Mononuclear cell (primary cell): ENCODE data around the gene NTRK3. TPM values are rescaled to one million over a fixed set of nuclear protein-coding genes. Genes with fewer than 3 reads are reported as not detected.

ENCODE experiments used
- H3K27me3 ChIP-seq: 2 replicates; pipeline ENCODE4 v1.6.0; 2011; ENCODE audit warnings: low read length, control low read depth; ENCODE audit not compliant: insufficient read depth
- H3K4me1 ChIP-seq: 2 replicates; pipeline ENCODE4 v1.5.1; 2011; ENCODE audit warnings: mild to moderate bottlenecking, low read length, control low read depth; ENCODE audit not compliant: insufficient read depth
- H3K4me3 ChIP-seq: 2 replicates; pipeline ENCODE4 v1.5.1; 2011; ENCODE audit warnings: mild to moderate bottlenecking, low read length, moderate library complexity
- H3K9me3 ChIP-seq: 2 replicates; pipeline ENCODE4 v1.5.1; 2011; ENCODE audit warnings: low read depth, mild to moderate bottlenecking, control low read depth, low read length
- total RNA-seq: library from RNA; depleted of rRNA; stranded (reverse); fragments of >200 nt; gene quantifications from one replicate; pipeline ENCODE4 v1.2.3, GENCODE V29; 2012

Gene NTRK3
- total RNA-seq, 1 donor: under 0.01 TPM

GRCh38 chr15:88225461-88225860, 31.1 kb downstream of the NTRK3 start:
- H3K27me3 ChIP-seq: no peaks in the 10 kb centered on the region
- H3K9me3 ChIP-seq: no peaks in the 10 kb centered on the region
- no peak overlapping the region for H3K4me3 ChIP-seq
- H3K4me1 ChIP-seq: no peaks in the 10 kb centered on the region

- no peaks in the 10 kb centered on the region for H3K9me3 ChIP-seq
- H3K4me1 ChIP-seq: no peaks in the 10 kb centered on the region
- no peak overlapping the region for H3K4me3 ChIP-seq
- H3K27me3 ChIP-seq: no peaks in the 10 kb centered on the region
These were observed 33.5 kb downstream of the NTRK3 start for GRCh38 chr15:88223084-88223483.

- Histone ChIP-seq H3K4me3 (no peak overlapping the region), H3K9me3 (no peaks in the 10 kb centered on the region), H3K4me1 (no peaks in the 10 kb centered on the region), H3K27me3 (no peaks in the 10 kb centered on the region)
These were observed 34.7 kb downstream of the NTRK3 start for GRCh38 chr15:88221836-88222235.

GRCh38 chr15:88220443-88221335, 35.9 kb downstream of the NTRK3 start:
- no peak overlapping the region for H3K4me3 ChIP-seq
- no peaks in the 10 kb centered on the region for H3K4me1 ChIP-seq
- H3K27me3 ChIP-seq: no peaks in the 10 kb centered on the region
- no peaks in the 10 kb centered on the region for H3K9me3 ChIP-seq

DNA sequence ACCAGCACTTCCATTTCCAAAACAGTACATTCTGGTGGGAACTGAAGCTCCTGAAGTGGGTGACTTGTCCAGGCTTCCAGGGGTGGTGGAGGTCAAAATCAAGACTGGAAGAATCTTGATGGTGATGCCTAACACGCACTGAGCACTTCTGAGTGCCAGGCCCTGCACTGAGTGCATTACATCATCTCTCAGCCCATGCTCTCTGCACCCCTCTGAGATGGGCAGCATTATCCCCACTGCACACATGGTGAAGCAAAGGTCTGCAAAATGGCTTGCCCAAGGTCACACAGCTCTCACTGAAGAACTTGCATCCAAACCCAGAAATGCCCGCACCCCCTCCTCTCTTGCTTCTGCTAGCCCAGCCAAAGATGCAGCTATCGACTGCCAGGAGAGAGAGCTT, 36.9 kb downstream of the NTRK3 start:
- Histone ChIP-seq H3K27me3 (no peaks in the 10 kb centered on the region), H3K9me3 (no peaks in the 10 kb centered on the region), H3K4me1 (no peaks in the 10 kb centered on the region), H3K4me3 (no peak overlapping the region)

GRCh38 chr15:88218557-88219221, 37.9 kb downstream of the NTRK3 start:
- Histone ChIP-seq H3K4me3 (no peak overlapping the region), H3K27me3 (no peaks in the 10 kb centered on the region), H3K4me1 (no peaks in the 10 kb centered on the region), H3K9me3 (no peaks in the 10 kb centered on the region)

DNA sequence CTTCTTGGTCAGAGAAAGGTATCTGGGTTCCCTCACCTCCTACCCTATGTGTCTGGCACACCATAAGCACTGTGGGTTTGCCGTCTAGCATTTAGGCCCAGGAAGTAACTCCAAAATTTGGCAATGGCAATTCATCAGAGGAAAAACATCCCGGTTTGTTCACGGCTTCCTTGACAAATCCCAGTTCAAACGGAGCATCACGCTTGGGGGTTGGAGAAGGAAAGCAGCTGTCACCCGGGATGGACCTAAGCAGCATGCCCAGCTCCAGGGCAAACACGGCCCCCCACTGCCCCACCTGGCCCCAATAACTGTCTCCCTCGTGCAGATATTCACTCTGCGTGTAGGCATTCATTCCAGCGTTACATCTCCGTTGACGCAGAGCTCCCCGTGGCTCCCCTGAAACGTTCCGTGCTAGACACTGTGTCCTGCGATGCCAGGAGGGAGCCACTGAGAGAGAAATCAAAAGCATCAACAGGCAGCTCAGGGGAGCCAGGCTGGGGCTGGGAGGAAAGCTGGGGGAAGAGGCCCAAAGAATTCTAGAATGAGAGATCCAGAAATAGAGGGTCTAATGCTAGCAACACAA, 41.4 kb downstream of the NTRK3 start:
- H3K9me3 ChIP-seq: no peaks in the 10 kb centered on the region
- no peaks in the 10 kb centered on the region for H3K27me3 ChIP-seq
- H3K4me1 ChIP-seq: no peaks in the 10 kb centered on the region
- no peak overlapping the region for H3K4me3 ChIP-seq

GRCh38 chr15:88209111-88209510, 47.4 kb downstream of the NTRK3 start:
- no peaks in the 10 kb centered on the region for H3K27me3 ChIP-seq
- no peak overlapping the region for H3K4me3 ChIP-seq
- no peaks in the 10 kb centered on the region for H3K9me3 ChIP-seq
- no peaks in the 10 kb centered on the region for H3K4me1 ChIP-seq

DNA sequence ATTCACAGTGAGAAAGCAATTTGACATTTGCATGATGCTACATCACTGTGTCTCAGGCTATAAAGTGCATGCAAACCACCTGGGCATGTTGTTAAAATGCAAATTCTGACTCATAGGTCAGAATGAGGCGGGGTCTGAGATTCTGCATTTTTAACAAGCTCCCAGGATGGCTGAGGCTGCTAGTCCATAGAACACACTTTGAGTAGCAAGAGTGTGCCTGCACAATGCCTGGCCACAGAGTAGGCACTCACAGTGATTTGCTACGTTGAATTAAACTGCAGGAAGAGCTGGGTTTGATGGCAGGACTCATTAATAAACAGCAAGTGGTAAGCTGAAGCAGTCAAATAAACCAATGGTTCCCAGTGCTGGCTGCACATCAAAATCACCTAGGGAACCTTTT, 48.1 kb downstream of the NTRK3 start:
- H3K4me1 ChIP-seq: no peaks in the 10 kb centered on the region
- no peak overlapping the region for H3K4me3 ChIP-seq
- no peaks in the 10 kb centered on the region for H3K27me3 ChIP-seq
- no peaks in the 10 kb centered on the region for H3K9me3 ChIP-seq

- no peaks in the 10 kb centered on the region for H3K9me3 ChIP-seq
- H3K4me1 ChIP-seq: no peaks in the 10 kb centered on the region
- H3K4me3 ChIP-seq: no peak overlapping the region
- H3K27me3 ChIP-seq: no peaks in the 10 kb centered on the region
These were observed 49.0 kb downstream of the NTRK3 start for GRCh38 chr15:88207565-88207964.

- Histone ChIP-seq H3K4me1 (no peaks in the 10 kb centered on the region), H3K9me3 (no peaks in the 10 kb centered on the region), H3K4me3 (no peak overlapping the region), H3K27me3 (no peaks in the 10 kb centered on the region)
These were observed 52.0 kb downstream of the NTRK3 start for GRCh38 chr15:88204584-88204983.

DNA sequence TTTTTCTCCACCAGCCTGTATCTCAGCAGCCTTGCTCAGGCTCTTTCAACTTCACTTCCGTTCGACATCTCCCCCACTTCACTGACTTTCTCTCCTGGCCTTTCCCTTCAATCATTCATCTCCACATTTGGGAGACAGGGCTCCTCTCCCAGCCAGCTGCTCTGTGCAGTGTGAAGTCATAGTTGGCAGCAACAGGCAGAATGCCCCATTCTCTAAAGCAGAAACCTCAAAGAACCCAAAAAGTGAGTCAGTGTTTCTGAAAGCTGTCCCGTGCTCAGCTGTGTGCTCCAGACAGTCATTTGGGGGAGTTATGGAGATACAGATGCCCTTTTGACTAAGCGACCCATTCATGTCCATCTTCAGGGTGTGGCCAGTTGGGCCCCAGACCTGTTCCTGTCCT, 54.3 kb downstream of the NTRK3 start:
- no peaks in the 10 kb centered on the region for H3K27me3 ChIP-seq
- H3K9me3 ChIP-seq: no peaks in the 10 kb centered on the region
- H3K4me3 ChIP-seq: no peak overlapping the region
- no peaks in the 10 kb centered on the region for H3K4me1 ChIP-seq

DNA sequence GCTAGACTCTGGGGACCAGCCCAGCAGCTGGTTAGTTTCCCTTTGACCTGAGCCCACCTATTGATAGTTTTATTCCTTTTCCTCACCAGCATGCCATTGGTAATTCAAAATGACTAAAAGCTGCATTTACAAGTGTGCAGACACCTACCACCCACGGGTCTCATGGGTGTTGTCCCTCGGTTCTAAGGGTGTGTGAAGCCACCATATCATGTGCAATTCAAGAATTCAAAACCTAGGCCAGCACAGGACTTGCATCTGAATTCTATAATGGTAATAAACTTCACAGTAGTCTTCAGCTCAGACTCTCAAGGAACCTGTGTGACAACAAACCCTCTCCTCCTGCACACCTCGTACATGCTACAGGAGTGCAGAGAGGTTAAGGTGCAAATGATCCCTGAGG, 55.3 kb downstream of the NTRK3 start:
- no peaks in the 10 kb centered on the region for H3K9me3 ChIP-seq

GRCh38 chr15:88196961-88197360, 59.6 kb downstream of the NTRK3 start:
- no peak overlapping the region for H3K4me3 ChIP-seq

More for the DNA sequence above, 55.3 kb downstream of the NTRK3 start:
- no peaks in the 10 kb centered on the region for H3K4me1 ChIP-seq
- H3K4me3 ChIP-seq: no peak overlapping the region
- H3K27me3 ChIP-seq: no peaks in the 10 kb centered on the region

GRCh38 chr15:88194162-88194561, 62.4 kb downstream of the NTRK3 start:
- H3K27me3 ChIP-seq: no peaks in the 10 kb centered on the region
- no peaks in the 10 kb centered on the region for H3K4me1 ChIP-seq
- H3K9me3 ChIP-seq: no peaks in the 10 kb centered on the region
- no peak overlapping the region for H3K4me3 ChIP-seq

More at GRCh38 chr15:88196961-88197360, 59.6 kb downstream of the NTRK3 start:
- H3K27me3 ChIP-seq: no peaks in the 10 kb centered on the region
- no peaks in the 10 kb centered on the region for H3K4me1 ChIP-seq
- no peaks in the 10 kb centered on the region for H3K9me3 ChIP-seq
